ENCODE results near the gene RAB38. TPM values are rescaled to one million over a fixed set of nuclear protein-coding genes. Genes with fewer than 3 reads are reported as not detected.
A peak's percentile ranks its signal among the peaks of the same experiment; 100 is the strongest.

Gene RAB38
- total RNA-seq, 1 donor from 2014 or later = 24.1 TPM

DNA sequence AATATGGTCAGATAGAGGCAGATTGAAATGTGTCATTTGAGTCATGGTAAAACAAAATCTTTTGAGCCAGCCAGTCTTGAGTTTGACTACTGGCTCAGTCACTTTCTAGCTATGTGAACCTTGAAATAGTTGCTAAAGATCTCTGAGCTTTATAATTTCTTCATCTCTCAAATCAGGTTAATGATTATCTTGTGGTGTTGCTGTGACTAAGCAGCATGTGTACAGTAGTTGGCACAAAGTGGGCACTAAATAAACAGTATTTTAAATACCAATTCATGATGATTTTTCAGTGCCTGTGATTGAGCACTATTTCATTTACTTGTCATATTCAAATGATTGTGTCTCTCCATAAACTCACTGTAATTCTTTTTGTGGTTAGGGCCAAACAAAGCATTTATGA lies 70.8 kb downstream of the RAB38 start:
- TF ChIP-seq, protein P1, sequence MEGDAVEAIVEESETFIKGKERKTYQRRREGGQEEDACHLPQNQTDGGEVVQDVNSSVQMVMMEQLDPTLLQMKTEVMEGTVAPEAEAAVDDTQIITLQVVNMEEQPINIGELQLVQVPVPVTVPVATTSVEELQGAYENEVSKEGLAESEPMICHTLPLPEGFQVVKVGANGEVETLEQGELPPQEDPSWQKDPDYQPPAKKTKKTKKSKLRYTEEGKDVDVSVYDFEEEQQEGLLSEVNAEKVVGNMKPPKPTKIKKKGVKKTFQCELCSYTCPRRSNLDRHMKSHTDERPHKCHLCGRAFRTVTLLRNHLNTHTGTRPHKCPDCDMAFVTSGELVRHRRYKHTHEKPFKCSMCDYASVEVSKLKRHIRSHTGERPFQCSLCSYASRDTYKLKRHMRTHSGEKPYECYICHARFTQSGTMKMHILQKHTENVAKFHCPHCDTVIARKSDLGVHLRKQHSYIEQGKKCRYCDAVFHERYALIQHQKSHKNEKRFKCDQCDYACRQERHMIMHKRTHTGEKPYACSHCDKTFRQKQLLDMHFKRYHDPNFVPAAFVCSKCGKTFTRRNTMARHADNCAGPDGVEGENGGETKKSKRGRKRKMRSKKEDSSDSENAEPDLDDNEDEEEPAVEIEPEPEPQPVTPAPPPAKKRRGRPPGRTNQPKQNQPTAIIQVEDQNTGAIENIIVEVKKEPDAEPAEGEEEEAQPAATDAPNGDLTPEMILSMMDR (IDR thresholded peaks at IDR 0.05) = no peak
- TF ChIP-seq POLR2AphosphoS5 (IDR thresholded peaks at IDR 0.05; ENCODE audit: insufficient read depth in 1 of 2, low read depth in 1 of 2) = no peak
- TF ChIP-seq POLR2A (IDR thresholded peaks at IDR 0.05) = no peak
- Histone ChIP-seq H3K4me3 (no peak overlapping the region), H3K36me3 (no peaks in the 10 kb centered on the region), H3K27ac (no peak overlapping the region), H3K27me3 (no peaks in the 10 kb centered on the region), H3K9me3 (no peaks in the 10 kb centered on the region), H3K4me1 (peaks cover 9% of the 10 kb centered on the region)
- DNase-seq (ENCODE audit: extremely low spot score in 2 of 2) = no peak
- intact Hi-C loops (cut with DNase I) = no loop called here

DNA sequence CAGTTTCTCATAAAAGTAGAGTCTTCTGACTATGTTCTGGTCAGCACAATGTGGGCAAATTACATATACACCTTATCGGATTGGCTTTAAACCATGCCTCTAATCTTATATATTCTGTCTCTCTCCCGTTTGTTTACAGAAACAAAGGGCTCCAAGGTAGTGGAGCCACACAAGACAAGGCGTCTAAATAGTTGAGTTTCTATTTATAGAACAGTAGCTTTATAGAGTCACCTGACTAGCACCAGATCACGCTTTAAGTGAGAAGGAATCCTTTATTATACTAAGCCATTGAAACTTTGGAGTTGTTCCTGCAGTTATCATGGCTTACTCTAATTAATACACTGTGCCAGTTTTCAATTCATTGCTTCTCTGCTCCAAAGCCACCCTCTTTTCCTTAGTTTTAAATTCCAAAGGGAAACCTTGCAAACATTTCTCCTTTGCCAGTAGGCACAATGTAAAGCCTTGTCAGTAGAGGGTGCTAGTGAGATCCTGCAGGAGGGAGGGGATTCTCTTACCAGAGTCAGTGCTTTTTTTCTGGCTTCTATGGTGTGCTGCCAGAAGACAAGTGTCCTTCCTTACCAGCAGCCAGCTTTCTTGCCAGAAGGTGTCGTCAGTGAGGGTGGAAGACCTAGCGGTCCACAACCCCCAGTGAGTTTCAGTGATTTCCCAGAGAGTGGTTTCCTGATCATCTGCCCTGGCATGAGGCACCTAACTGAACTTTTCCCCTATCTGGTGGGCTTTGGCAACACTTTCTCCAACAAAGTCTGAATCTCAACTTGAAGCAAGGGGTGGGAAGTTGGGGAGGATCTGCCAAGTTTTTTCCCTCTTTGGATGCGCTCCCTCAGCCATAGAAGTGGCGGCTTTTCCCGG lies 71.7 kb downstream of the RAB38 start:
- no peaks in the 10 kb centered on the region for H3K36me3 ChIP-seq
- H3K4me3 ChIP-seq = no peak overlapping the region
- no peak overlapping the region for H3K27ac ChIP-seq
- no peaks in the 10 kb centered on the region for H3K27me3 ChIP-seq
- no peaks in the 10 kb centered on the region for H3K9me3 ChIP-seq
- intact Hi-C loops (cut with DNase I) = no loop called here
- TF ChIP-seq POLR2A (IDR thresholded peaks at IDR 0.05) (no peak), POLR2AphosphoS5 (IDR thresholded peaks at IDR 0.05; ENCODE audit: insufficient read depth in 1 of 2, low read depth in 1 of 2) (no peak)
- H3K4me1 ChIP-seq = peaks cover 9% of the 10 kb centered on the region
- no peak for DNase-seq (ENCODE audit: extremely low spot score in 2 of 2)

DNA sequence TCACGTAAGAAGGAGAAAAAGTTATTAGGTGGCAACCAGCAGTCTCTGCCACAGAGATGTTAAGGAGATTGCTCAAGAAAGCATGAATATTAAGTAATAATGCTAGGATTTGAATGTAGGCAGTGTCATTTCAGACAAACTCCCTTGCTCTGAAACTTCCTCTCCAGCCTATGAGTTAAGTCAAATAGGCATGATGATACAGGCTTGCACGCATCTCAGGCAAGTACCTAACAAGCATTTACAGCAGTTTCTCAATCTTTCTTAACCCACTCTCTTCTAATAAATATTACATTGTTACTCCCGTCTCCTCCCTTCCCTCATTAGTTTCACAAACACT lies 72.7 kb downstream of the RAB38 start:
- H3K4me1 ChIP-seq = peaks cover 9% of the 10 kb centered on the region
- TF ChIP-seq POLR2AphosphoS5 (IDR thresholded peaks at IDR 0.05; ENCODE audit: insufficient read depth in 1 of 2, low read depth in 1 of 2) (peak in 1 of 2 donors; percentile 65), POLR2A (IDR thresholded peaks at IDR 0.05) (no peak)
- DNase-seq (ENCODE audit: extremely low spot score in 2 of 2) = no peak
- H3K27me3 ChIP-seq = no peaks in the 10 kb centered on the region
- H3K9me3 ChIP-seq = no peaks in the 10 kb centered on the region
- no peak overlapping the region for H3K4me3 ChIP-seq
- H3K27ac ChIP-seq = no peak overlapping the region
- H3K36me3 ChIP-seq = no peaks in the 10 kb centered on the region
- intact Hi-C loops (cut with DNase I) = no loop called here

DNA sequence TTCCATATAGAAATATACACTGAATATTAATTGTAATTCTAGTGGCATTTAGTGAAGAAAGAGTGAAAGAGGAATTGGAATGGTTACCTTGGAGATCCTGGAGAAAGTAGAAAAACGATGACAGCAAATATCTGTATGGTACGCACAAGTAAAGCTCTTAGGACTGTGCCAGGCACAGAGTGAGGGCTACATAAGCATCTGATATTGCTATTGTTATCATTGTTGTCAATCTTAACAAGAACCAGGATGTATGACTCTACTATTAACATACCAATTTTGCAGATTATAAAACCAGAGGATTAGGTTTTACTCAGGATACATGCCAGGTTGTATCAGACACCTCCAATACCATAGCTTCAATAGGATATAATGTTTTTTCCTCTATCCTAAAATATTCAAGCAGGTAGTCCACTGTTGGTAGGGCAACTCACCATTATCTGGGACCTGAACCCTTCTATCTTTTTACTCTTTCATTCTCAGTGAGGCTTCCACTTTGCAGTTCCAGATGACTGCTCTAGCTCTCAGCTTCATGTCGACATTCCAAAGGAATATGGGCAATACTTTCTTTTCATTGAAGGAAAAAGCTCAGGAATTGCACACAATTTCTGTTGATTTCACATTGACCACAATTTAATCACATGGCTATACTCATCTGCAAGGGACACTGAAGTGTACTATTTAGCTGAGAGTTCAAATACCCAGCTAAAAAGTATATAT lies 73.2 kb downstream of the RAB38 start:
- H3K36me3 ChIP-seq = no peaks in the 10 kb centered on the region
- no peaks in the 10 kb centered on the region for H3K27me3 ChIP-seq
- TF ChIP-seq POLR2AphosphoS5 (IDR thresholded peaks at IDR 0.05; ENCODE audit: insufficient read depth in 1 of 2, low read depth in 1 of 2) = no peak
- TF ChIP-seq, protein P1 (IDR thresholded peaks at IDR 0.05) = no peak
- TF ChIP-seq POLR2A (IDR thresholded peaks at IDR 0.05) = no peak
- H3K9me3 ChIP-seq = no peaks in the 10 kb centered on the region
- H3K27ac ChIP-seq = no peak overlapping the region
- DNase-seq (ENCODE audit: extremely low spot score in 2 of 2) = no peak
- H3K4me3 ChIP-seq = no peak overlapping the region
- H3K4me1 ChIP-seq = peaks cover 9% of the 10 kb centered on the region
- intact Hi-C loops (cut with DNase I) = no loop called here

DNA sequence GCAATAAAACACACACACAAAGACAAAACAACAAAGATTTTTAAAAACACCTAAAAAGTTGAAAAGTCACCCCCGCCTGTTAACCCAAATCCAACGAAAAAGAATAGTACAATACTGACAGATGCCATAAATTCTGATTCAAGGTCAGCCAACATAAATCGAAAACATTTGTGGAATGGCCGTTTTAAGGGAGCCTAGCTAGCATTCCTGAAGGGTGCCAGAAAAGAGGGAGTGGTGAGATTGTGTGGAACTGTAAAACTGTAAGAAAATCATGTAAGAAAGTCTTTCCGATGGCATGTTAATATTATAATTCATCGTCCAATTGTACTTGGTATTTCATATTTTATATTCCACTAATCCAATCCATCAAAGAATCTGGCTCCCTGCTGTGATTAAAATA lies 75.1 kb downstream of the RAB38 start:
- DNase-seq (ENCODE audit: extremely low spot score in 2 of 2) = no peak
- H3K36me3 ChIP-seq = no peaks in the 10 kb centered on the region
- intact Hi-C loops (cut with DNase I) = no loop called here
- no peaks in the 10 kb centered on the region for H3K9me3 ChIP-seq
- H3K4me1 ChIP-seq = peaks cover 13% of the 10 kb centered on the region
- H3K4me3 ChIP-seq = no peak overlapping the region
- no peaks in the 10 kb centered on the region for H3K27me3 ChIP-seq
- no peak overlapping the region for H3K27ac ChIP-seq
- TF ChIP-seq POLR2AphosphoS5 (IDR thresholded peaks at IDR 0.05; ENCODE audit: insufficient read depth in 1 of 2, low read depth in 1 of 2) (no peak), POLR2A (IDR thresholded peaks at IDR 0.05) (no peak)
- TF ChIP-seq, protein P1 (IDR thresholded peaks at IDR 0.05) = no peak

DNA sequence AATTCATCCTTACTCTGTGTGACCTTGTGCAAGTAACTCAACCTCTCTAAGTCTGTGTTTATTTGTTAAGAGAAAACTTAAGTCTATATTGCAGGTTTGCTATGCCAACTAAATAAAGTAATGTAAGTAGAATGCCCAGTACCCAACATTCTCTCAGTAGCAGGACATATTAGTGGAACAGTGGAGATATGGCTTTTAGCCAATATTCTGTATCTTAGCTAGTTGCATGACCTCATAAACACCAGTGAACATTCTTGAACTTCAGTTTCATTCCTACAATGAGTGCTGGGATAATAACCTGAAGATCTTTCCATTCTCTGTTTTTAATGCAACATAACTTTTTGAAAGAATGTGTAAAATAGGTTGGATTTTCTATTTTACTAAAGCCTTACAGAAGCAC lies 77.0 kb downstream of the RAB38 start:
- Histone ChIP-seq H3K4me3 (no peak overlapping the region), H3K4me1 (peaks cover 8% of the 10 kb centered on the region), H3K27me3 (no peaks in the 10 kb centered on the region), H3K9me3 (no peaks in the 10 kb centered on the region), H3K36me3 (no peaks in the 10 kb centered on the region), H3K27ac (no peak overlapping the region)
- intact Hi-C loops (cut with DNase I) = no loop called here
- no peak for DNase-seq (ENCODE audit: extremely low spot score in 2 of 2)
- TF ChIP-seq, protein P1 (IDR thresholded peaks at IDR 0.05) = no peak
- TF ChIP-seq POLR2AphosphoS5 (IDR thresholded peaks at IDR 0.05; ENCODE audit: insufficient read depth in 1 of 2, low read depth in 1 of 2) (no peak), POLR2A (IDR thresholded peaks at IDR 0.05) (no peak)

Data from vagina (tissue), 2 donors.